ENCODE measurements around the gene YEATS2. TPM values are rescaled to one million over a fixed set of nuclear protein-coding genes. Genes with fewer than 3 reads are reported as not detected.

The YEATS2 gene
- total RNA-seq, 4 donors from 2014 or later: 14.0 to 24.1 (median 16.3) TPM

DNA sequence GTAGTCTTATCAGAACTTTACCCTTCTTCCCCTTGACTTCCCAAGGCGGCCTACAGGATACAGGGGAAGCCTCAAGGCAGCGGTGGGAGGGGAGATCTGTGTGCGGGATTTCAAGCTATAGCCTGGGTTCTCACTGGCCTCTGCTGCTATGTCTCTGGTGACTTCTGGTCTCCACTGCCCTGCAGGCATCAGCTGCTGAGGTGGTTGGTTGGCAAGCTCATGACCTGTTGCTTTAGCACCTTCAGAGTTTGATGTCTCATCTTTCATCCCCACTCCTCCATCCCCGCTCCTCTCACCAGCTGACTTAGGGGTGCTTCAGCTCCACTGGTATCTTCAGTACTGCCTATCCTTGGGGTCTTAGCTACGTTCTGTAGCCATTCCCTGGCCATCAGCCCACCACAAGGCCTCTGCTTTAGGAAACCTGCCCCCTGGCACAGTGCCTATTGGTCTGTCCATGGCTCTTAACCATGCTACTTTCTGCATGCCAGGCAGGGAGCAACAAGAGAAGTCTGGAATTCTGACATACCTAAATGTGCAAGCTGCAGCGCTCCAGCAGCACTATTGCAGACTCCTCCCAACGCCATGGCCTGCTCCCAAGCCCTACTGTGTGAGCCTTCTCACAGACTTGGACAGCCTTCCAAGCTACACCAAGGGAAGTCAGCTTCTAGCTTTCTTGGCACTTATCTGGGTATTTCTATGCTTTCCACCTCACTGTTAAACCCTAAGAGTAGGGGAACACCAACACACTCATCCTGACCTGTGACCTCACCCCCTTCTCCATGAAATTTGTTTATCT is 1.8 kb upstream of the YEATS2 start:
- TF ChIP-seq, protein P1, sequence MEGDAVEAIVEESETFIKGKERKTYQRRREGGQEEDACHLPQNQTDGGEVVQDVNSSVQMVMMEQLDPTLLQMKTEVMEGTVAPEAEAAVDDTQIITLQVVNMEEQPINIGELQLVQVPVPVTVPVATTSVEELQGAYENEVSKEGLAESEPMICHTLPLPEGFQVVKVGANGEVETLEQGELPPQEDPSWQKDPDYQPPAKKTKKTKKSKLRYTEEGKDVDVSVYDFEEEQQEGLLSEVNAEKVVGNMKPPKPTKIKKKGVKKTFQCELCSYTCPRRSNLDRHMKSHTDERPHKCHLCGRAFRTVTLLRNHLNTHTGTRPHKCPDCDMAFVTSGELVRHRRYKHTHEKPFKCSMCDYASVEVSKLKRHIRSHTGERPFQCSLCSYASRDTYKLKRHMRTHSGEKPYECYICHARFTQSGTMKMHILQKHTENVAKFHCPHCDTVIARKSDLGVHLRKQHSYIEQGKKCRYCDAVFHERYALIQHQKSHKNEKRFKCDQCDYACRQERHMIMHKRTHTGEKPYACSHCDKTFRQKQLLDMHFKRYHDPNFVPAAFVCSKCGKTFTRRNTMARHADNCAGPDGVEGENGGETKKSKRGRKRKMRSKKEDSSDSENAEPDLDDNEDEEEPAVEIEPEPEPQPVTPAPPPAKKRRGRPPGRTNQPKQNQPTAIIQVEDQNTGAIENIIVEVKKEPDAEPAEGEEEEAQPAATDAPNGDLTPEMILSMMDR (IDR thresholded peaks at IDR 0.05): no peak
- no peak for TF ChIP-seq POLR2A (IDR thresholded peaks at IDR 0.05)
- intact Hi-C loops (cut with DNase I; ENCODE audit: low total_unique reads): loop anchor here (5.0 kb wide), 1 partner anchor 1112 kb away; no protein-coding TSS in a partner anchor
- no peak for DNase-seq (ENCODE audit: low spot score in 2 of 2)
- no peak overlapping the region for H3K4me3 ChIP-seq (ENCODE audit: low read depth, poor library complexity, severe bottlenecking)
- 94 to 95% methylated on average over 7 of the region's 7 CpGs for WGBS, 2 donors

DNA sequence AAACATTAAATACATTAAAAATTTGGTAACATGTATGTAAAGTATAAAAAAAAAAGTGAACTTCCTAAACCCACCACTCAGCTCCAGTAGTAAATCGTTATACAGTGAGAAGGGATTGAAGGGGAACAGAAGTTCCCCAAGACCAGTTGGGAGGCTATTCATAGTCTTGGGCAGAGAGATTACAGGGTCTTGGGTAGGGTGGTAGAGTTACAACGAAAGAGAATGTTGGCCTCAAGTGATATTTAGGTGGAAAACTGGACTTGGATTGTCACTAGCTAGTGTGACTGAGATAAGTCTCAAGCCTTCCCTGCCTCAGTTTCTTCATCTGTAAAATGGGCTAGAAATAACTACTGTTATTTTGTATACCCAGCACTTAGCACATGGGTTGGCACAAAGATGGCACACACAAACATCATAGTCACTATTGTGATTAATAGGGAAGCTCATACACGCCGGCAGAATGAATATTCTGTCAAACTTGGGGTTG is 431 bp upstream of the YEATS2 start:
- intact Hi-C loops (cut with DNase I; ENCODE audit: low total_unique reads): loop anchor here (5.0 kb wide), 1 partner anchor 1110 kb away; no protein-coding TSS in a partner anchor
- 39 to 40% methylated on average over 4 of the region's 4 CpGs for WGBS, 2 donors
- H3K4me3 ChIP-seq (ENCODE audit: low read depth, poor library complexity, severe bottlenecking): peak overlapping the region; percentile 77
- no peak for TF ChIP-seq POLR2A (IDR thresholded peaks at IDR 0.05)
- TF ChIP-seq, protein P1 (IDR thresholded peaks at IDR 0.05): no peak
- DNase-seq (ENCODE audit: low spot score in 2 of 2): no peak

DNA sequence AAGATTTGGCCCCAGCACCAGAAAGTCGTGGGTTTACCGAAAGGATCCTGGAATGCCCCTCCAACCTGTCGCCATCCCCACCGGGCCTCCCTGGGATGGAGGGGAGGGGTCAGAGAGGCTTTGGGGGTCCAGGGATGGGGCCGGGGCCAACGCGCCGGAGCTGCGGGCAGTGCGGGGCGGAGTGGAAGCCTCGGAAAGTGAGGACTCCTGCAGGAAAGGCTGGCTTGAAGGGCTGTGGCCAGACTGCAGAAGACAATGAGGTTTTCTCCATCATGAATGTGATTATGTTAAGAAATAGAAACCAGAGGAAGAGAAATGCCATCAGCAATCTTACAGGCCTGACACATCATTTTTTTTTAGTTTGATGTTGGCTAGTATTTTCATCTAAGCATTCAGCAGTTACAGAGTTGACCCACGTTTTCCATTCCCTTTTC is 738 bp downstream of the YEATS2 start:
- intact Hi-C loops (cut with DNase I; ENCODE audit: low total_unique reads): loop anchor here (5.0 kb wide), 1 partner anchor 1109 kb away; no protein-coding TSS in a partner anchor
- 0 to 2% methylated on average over 11 to 13 of the region's 13 CpGs for WGBS, 2 donors
- peak in 1 of 2 donors; percentile 87 for DNase-seq (ENCODE audit: low spot score in 2 of 2)
- peak overlapping the region; percentile 77 for H3K4me3 ChIP-seq (ENCODE audit: low read depth, poor library complexity, severe bottlenecking)
- TF ChIP-seq, protein P1 (IDR thresholded peaks at IDR 0.05): no peak
- TF ChIP-seq POLR2A (IDR thresholded peaks at IDR 0.05): no peak

DNA sequence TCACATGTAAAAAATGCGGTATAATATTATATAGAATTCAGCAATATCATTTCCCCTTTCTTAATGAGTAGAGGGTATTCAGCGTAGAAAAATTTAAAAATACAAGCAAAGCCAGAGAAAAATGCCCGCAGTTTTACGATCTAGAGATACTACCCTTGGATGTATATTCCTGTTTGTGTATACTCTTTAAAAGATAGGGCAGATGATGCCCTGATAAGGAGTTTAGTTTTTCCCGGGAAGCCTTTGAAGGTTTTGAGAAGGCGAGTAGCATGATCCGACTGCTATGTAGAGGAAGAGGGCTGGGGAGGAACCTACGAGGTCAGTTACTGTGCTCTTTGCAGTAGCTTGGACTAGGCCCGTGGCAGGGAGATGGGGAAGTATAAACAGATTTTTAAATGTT is 1.2 kb downstream of the YEATS2 start:
- H3K4me3 ChIP-seq (ENCODE audit: low read depth, poor library complexity, severe bottlenecking): peak overlapping the region; percentile 77
- no peak for TF ChIP-seq POLR2A (IDR thresholded peaks at IDR 0.05)
- TF ChIP-seq, protein P1 (IDR thresholded peaks at IDR 0.05): no peak
- intact Hi-C loops (cut with DNase I; ENCODE audit: low total_unique reads): loop anchor here (5.0 kb wide), 1 partner anchor 1109 kb away; no protein-coding TSS in a partner anchor
- WGBS, 2 donors: 3 to 4% methylated on average over 9 of the region's 9 CpGs
- no peak for DNase-seq (ENCODE audit: low spot score in 2 of 2)

DNA sequence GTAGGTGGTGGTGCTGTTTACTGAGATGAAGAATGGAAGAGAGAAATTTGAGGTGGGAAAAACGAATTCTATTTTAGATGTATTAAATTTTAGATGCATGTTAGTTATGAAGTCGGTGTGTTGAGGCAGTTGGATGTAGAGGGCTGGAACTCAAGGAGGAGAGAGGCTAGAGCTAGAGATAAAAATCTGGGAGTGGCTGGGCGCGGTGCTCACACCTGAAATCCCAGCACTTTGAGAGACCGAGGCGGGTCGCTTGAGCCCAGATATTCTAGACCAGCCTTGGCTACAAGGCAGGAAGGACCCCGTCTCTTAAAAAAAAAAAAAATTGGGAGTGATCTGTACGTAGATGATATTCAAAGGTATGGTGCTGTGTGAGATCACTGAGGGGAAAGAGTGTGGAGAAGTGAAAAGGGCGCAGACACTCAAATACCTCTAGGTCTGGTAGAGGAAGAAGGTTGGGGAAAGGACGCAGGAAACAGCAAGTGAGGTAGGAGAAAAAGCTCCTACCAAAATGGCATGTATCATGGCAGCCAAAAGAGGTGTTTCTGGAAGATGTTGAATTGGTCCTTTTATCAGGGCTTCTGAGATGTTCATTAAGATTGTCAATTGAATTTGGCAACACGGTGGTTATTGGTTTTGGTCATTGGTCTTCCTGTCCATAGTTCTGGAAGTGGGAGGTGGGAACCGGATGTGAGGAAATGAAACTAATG is 1.8 kb downstream of the YEATS2 start:
- WGBS, 2 donors: 45 to 48% methylated on average over 13 of the region's 13 CpGs
- no peak for DNase-seq (ENCODE audit: low spot score in 2 of 2)
- intact Hi-C loops (cut with DNase I; ENCODE audit: low total_unique reads): loop anchor here (5.0 kb wide), 1 partner anchor 1108 kb away; no protein-coding TSS in a partner anchor
- TF ChIP-seq, protein P1 (IDR thresholded peaks at IDR 0.05): no peak
- no peak for TF ChIP-seq POLR2A (IDR thresholded peaks at IDR 0.05)
- no peak overlapping the region for H3K4me3 ChIP-seq (ENCODE audit: low read depth, poor library complexity, severe bottlenecking)

Measured in lower leg skin (tissue), 4 donors.